Skeletal muscle tissue (tissue), 4 donors: Measurements from ENCODE around the gene MOGAT3. TPM values are rescaled to one million over a fixed set of nuclear protein-coding genes. Genes with fewer than 3 reads are reported as not detected.

ENCODE experiments used
- H3K27ac ChIP-seq: one replicate; pipeline ENCODE4 v1.7.0; 2013; ENCODE audit warnings: mild to moderate bottlenecking, low read depth, low read length, inconsistent platforms
- H3K27me3 ChIP-seq, 3 donors: one replicate each; pipeline ENCODE4 v1.7.0; 2013; ENCODE audit warnings: low read length in 3 of 3; ENCODE audit not compliant: control insufficient read depth in 3 of 3, insufficient read depth in 3 of 3
- H3K36me3 ChIP-seq, 3 donors: one replicate each; pipeline ENCODE4 v1.7.0; 2013; ENCODE audit warnings: low read length in 3 of 3; ENCODE audit not compliant: control insufficient read depth in 3 of 3, insufficient read depth in 3 of 3
- H3K4me1 ChIP-seq, 3 donors: one replicate each; pipeline ENCODE4 v1.7.0; 2013; ENCODE audit warnings: low read length in 3 of 3, mild to moderate bottlenecking in 3 of 3; ENCODE audit not compliant: control insufficient read depth in 3 of 3, insufficient read depth in 3 of 3
- H3K4me3 ChIP-seq, 3 donors: one replicate each; pipeline ENCODE4 v1.7.0; 2013; ENCODE audit warnings: low read length in 3 of 3
- H3K9ac ChIP-seq, 3 donors: one replicate each; pipeline ENCODE4 v1.7.0; 2013; ENCODE audit warnings: low read length in 3 of 3, mild to moderate bottlenecking in 3 of 3, moderate library complexity in 2 of 3, low read depth in 1 of 3
- H3K9me3 ChIP-seq, 3 donors: one replicate each; pipeline ENCODE4 v1.7.0; 2013; ENCODE audit warnings: low read length in 3 of 3; ENCODE audit not compliant: control insufficient read depth in 3 of 3
- total RNA-seq: library from RNA; depleted of rRNA; stranded (reverse); fragments of >200 nt; gene quantifications from one replicate; pipeline ENCODE4 v1.2.3, GENCODE V29; 2014
- donor health status: Osteomylitis.

Gene MOGAT3
- total RNA-seq, 1 donor from 2014 or later = not detected

DNA sequence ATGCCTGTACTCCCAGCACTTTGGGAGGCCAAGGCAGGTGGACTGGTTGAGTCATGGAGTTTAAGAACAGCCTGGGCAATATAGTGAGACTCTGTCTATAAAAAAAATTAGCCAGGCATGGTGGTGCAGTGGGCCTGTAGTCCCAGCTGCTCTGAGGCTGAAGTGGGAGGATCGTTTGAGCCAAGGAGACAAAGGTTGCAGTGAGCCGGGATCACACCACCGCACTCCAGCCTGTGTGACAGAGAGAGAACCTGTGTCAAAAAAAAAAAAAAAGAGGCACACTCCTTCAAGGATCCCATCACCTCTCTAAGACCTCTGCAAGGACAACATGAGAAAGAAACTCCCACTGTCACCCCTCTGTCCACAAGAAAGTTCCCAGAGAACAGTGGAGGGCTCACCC, 25.2 kb downstream of the MOGAT3 start:
- no peak overlapping the region for H3K9ac ChIP-seq
- peaks cover 14 to 22% (median 19%) of the 10 kb centered on the region in 3 donors for H3K4me1 ChIP-seq
- no peak overlapping the region for H3K27ac ChIP-seq
- H3K4me3 ChIP-seq = no peak overlapping the region
- peaks cover 83 to 91% (median 89%) of the 10 kb centered on the region in 3 donors for H3K27me3 ChIP-seq
- no peaks in the 10 kb centered on the region for H3K9me3 ChIP-seq
- no peaks in the 10 kb centered on the region for H3K36me3 ChIP-seq

DNA sequence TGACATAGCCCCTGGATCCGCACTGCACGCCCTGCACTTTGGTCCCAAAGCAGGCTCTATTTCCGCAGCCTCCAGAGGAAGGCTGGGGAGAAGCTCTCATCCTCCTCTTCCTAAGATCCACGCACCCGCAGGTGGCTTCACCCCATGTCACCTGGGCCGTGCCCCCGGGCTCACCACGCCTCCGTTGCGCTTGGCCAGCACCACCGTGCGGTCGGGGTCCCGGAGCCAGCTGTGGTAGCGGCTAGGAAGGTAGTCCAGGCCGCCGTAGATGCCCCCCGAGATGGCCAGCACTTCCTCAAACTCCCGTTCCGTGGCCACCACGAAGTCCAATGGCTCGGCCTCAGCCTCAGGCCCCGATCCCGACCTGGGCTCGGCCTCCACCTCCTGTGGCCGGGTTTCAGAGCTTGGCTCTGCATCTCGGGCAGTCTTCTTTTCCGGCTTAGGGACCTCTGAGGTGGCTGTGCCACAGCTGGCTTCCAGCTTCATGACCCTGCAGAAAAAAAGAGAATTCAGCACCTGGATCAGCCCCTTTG, 26.4 kb downstream of the MOGAT3 start:
- Histone ChIP-seq H3K4me1 (peaks cover 19 to 28% (median 27%) of the 10 kb centered on the region in 3 donors), H3K27ac (no peak overlapping the region), H3K4me3 (no peak overlapping the region), H3K9ac (no peak overlapping the region), H3K27me3 (peaks cover 88 to 93% (median 90%) of the 10 kb centered on the region in 3 donors), H3K9me3 (no peaks in the 10 kb centered on the region), H3K36me3 (no peaks in the 10 kb centered on the region)

DNA sequence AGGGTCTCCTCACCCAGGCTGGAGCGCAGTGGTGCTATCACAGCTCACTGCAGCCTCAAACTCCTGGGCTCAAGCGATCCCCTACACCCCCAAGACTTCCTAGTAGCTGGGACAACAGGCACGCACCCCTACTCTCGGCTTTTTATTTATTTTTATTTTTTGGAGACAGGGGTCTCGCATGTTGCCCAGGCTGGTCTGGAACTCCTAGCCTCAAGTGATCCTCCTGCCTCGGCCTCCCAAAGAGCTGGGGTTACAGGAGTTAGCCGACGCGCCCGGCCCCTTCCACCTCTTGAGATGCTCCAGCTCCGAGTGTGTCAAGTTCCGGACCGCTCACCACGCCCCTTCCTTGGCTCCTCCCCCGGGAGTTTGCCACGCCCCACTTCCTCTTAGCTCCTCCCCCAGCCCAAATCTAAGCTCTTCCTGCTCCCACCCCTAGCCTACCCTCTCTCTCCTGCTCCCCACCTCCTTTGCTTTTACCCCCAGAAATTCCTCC, 27.0 kb downstream of the MOGAT3 start:
- Histone ChIP-seq H3K27ac (no peak overlapping the region), H3K4me1 (peaks cover 19 to 30% (median 27%) of the 10 kb centered on the region in 3 donors), H3K9me3 (no peaks in the 10 kb centered on the region), H3K9ac (no peak overlapping the region), H3K36me3 (no peaks in the 10 kb centered on the region), H3K4me3 (peak overlapping the region in 1 of 3 donors; percentile 60), H3K27me3 (peaks cover 90 to 95% (median 93%) of the 10 kb centered on the region in 3 donors)

DNA sequence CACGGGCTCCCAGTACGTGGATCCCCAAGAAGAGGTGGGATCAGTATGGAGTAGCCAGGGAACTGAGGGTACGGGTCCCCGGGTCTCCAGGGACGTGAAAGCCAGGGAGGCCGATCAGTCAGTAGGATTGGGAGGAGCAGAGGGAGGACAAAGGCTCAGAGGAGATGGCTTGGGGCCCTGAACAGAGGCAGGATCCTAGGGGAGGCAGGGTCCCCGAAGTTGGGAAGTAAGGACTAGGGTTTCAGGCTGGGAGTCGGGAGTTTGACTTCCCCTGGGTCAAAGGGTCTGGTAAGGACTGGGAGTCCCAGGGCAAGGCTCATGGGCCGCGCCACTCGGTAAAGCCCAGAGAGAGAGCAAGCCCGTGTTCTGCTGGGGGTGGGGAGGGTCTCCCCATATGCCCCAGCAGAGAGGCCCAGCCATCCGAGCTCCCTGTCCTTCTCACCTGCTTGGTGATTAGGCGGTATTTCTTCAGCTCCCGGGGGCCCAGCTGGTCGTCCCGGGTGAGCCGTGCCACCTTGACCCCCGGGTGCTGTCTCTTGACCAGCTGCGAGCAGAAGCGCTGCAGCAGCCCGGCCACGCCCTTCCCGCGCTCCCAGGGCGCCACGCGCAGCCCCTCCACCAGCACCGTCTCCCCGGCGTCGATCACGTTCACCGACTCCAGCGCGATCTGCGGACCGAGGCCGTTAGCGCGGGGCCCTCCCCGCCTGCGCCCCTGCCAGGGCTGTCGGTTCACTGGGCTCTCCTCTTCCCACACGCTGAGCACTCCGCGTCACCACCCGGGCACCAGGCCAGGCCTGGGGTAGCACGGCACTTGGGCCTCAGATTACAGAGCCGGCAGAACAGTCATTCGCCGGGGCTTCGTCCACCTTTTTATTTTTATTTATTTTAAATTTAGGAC, 27.7 kb downstream of the MOGAT3 start:
- peaks cover 95 to 97% (median 96%) of the 10 kb centered on the region in 3 donors for H3K27me3 ChIP-seq
- peak overlapping the region in 1 of 3 donors; percentile 23 for H3K9ac ChIP-seq

DNA sequence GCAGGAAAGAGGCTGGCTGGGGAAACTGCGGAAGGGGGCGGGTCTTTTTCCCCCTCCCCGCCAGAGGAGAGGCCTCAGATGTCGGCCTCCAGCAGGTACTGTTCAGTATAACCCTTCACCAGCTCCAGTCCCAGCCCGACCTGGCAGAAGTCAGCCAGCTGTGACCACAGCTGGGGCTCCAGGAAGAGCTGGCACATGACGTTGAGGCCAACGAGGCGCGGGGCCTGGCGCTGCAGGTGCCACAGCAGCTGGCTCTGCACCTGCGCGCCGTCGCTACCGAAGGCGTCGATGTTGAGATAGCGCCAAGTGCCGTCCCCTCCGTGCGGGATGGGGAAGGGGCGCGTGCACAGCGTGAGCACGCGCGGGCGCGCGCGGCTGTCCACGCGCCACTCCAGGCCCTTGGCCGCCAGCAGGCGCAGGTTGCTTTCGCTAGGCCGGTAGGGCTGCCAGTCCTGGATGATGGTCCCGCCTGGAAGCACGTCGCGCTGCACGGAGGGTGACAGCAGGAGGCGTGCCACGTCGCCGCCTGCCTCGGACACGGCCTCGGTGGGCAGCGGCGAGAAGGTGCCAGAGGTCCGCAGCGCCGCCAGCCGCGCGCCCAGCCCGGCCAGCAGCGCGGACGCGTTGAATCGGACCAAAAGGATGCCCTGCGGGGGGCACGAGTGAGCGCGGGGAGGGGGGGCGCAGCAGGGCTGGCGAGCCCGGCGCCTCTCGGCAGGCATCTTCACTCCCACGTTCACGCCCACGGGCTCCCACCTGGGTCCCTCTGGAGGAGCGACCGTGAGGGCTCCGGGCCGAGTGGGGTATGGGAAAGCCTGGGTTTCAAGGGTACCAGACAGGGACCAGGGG, 28.6 kb downstream of the MOGAT3 start:
- Histone ChIP-seq H3K27me3 (peaks cover 93 to 97% (median 94%) of the 10 kb centered on the region in 3 donors), H3K4me3 (no peak overlapping the region), H3K4me1 (peaks cover 19 to 30% (median 27%) of the 10 kb centered on the region in 3 donors), H3K9ac (no peak overlapping the region), H3K27ac (no peak overlapping the region), H3K36me3 (no peaks in the 10 kb centered on the region), H3K9me3 (no peaks in the 10 kb centered on the region)

More for the DNA sequence above, 27.7 kb downstream of the MOGAT3 start:
- Histone ChIP-seq H3K4me3 (peak overlapping the region in 2 of 3 donors; percentile 41 to 60), H3K36me3 (no peaks in the 10 kb centered on the region), H3K27ac (no peak overlapping the region), H3K9me3 (no peaks in the 10 kb centered on the region), H3K4me1 (peaks cover 19 to 30% (median 27%) of the 10 kb centered on the region in 3 donors)

DNA sequence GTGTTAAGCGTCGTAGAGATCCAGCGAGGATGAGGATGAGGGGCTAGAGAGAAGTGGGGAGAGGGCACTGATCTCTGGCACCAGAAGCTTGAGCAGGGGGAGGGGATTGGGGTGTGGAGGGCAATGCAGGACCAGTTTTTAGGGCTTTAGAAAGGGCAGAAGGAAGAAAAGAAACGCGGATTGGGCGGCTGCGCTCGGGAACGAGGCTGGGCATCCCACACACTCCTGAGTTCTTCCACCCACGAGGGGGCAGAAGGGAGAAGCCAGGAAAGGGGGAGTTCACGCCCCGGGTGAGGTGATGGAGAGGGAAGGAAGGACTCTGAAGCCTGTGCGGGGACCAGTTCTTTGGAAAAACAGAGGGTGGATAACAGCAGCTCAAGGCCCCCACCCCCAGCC, 29.4 kb downstream of the MOGAT3 start:
- H3K4me1 ChIP-seq = peaks cover 19 to 30% (median 27%) of the 10 kb centered on the region in 3 donors
- H3K9ac ChIP-seq = no peak overlapping the region
- no peaks in the 10 kb centered on the region for H3K36me3 ChIP-seq
- H3K27ac ChIP-seq = no peak overlapping the region
- no peak overlapping the region for H3K4me3 ChIP-seq
- peaks cover 91 to 95% (median 92%) of the 10 kb centered on the region in 3 donors for H3K27me3 ChIP-seq
- no peaks in the 10 kb centered on the region for H3K9me3 ChIP-seq

DNA sequence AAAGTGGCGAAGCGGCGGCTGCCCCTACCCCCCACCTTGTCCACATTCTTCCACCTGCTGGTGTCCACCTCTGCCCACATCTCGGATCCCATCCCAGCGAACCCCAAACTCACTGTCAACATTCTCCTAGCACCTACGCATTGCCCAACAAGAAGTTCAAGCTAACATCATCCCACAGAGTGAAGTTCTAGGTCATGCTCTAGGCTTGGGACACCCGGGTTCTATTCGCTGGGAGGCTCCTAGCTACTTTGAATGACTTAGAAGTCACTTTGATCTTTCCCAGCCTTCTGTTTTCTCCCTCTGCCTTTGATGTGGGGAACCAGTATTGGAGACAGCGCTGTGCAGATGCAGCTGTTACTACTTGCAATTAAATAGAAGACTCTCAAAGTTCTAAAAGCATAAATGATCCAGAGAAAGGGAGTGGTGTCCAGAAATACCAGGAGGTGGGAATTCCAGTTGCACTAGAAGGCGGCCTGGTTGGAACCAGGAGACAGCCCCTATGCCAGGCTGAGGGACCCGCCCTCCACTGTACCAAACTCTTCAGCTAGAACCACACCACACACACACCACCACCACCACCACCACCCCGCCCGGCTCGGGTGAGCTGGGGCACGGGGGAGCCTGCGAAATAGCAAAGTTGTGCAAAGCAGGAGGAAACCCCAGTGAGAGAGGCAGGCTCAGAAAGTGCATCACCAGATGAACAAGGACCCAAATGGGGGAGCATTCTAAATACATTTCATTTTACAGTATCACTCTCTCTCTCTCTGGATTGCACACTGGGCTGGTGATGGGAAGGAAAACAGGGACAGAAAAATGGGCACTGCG, 30.0 kb downstream of the MOGAT3 start:
- Histone ChIP-seq H3K9ac (no peak overlapping the region), H3K36me3 (no peaks in the 10 kb centered on the region), H3K4me1 (peaks cover 19 to 33% (median 30%) of the 10 kb centered on the region in 3 donors), H3K27ac (no peak overlapping the region), H3K9me3 (no peaks in the 10 kb centered on the region), H3K27me3 (peaks cover 90 to 97% (median 91%) of the 10 kb centered on the region in 3 donors), H3K4me3 (no peak overlapping the region)

DNA sequence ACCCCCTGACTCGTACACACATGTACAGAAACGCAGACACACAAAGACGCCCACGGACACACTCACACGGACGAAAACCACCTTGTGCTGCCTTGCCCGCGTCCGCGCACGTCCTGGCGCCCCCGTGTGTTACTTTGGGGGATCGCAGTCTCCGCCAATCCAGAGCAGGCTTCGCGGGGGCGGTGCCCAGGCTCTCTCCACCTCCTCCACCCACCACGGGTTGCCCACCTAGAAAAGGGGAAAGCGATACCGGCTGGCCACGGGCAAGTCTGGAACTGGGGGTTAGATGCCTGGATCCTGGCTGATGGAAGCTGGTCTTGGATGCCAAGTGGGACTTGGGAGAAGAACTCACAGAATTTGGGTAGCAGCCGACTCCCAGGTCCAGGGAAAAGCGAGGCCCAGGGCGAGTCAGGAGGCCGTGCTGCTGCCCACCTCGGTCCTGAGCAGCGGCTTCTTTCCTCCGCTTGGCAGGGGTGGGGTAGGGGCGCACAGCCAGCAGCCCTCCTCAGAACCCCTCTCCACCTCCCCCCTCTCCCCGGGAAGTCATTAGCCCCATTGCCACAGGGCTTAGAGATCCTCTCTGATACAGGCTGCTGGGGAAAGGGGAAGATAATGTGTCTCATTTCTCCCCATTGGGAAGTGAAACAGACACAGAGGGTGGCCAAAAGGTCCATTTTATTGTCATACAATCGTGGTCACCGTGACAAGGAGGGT, 30.8 kb downstream of the MOGAT3 start:
- Histone ChIP-seq H3K27ac (no peak overlapping the region), H3K9ac (no peak overlapping the region), H3K36me3 (no peaks in the 10 kb centered on the region), H3K27me3 (peaks cover 90 to 96% (median 90%) of the 10 kb centered on the region in 3 donors), H3K9me3 (no peaks in the 10 kb centered on the region), H3K4me3 (no peak overlapping the region), H3K4me1 (peaks cover 21 to 40% (median 33%) of the 10 kb centered on the region in 3 donors)
